Body of pancreas (tissue), 4 donors: ENCODE results near the gene TIMM10B. TPM values are rescaled to one million over a fixed set of nuclear protein-coding genes. Genes with fewer than 3 reads are reported as not detected.
"Not testable (repeated sequence)": the region's sequence is repeated elsewhere in the genome, so short reads cannot be mapped to it uniquely, and the experiment has no call there.

Experiments used
- ATAC-seq: fragments of 150-250 bp; one replicate; pipeline ENCODE4 v1.9.1; 2016
- DNase-seq, 4 donors: peaks; one replicate each; pipeline ENCODE4 v3.0.0-alpha.2; 2019
- H3K27ac ChIP-seq, 4 donors: fragments of 200-600 bp; sonication (generic); 1 replicate in 3 of 4; 2 replicates in 1 of 4; pipeline versions ENCODE4 v1.5.1 to v1.6.1; 2016 to 2019; ENCODE audit warnings: mild to moderate bottlenecking in 1 of 4, mixed read lengths in 1 of 4, moderate library complexity in 1 of 4
- H3K27me3 ChIP-seq, 2 donors: fragments of 200-600 bp; sonication (generic); one replicate each; pipeline ENCODE4 v1.6.0; 2016; ENCODE audit warnings: mild to moderate bottlenecking in 1 of 2
- H3K36me3 ChIP-seq, 2 donors: fragments of 200-600 bp; sonication (generic); replicated peaks in 1 of 2; 2 replicates each; pipeline ENCODE4 v1.5.1; 2016; ENCODE audit warnings: low read depth in 2 of 2; ENCODE audit not compliant: insufficient read depth in 1 of 2
- H3K4me1 ChIP-seq: fragments of 200-600 bp; sonication (generic); one replicate; pipeline ENCODE4 v1.6.0; 2016
- H3K4me3 ChIP-seq, 2 donors: fragments of 200-600 bp; sonication (generic); 1 replicate in 1 of 2; 2 replicates in 1 of 2; pipeline ENCODE4 v1.5.1; 2016 to 2019
- H3K9me3 ChIP-seq, 3 donors: fragments of 200-600 bp; sonication (generic); 1 replicate in 2 of 3; 2 replicates in 1 of 3; pipeline ENCODE4 v1.5.1; 2016
- POLR2A ChIP-seq, 3 donors: fragments of 450-650 bp; IDR thresholded peaks; one replicate each; pipeline ENCODE4 v1.6.1; 2016; ENCODE audit warnings: antibody characterized with exemption in 3 of 3, mild to moderate bottlenecking in 2 of 3
- whole genome bisulfite sequencing, 2 donors: methylation state at CpG; one replicate each; pipeline ENCODE4 v1.1.5; 2017; 5-methylcytosine and 5-hydroxymethylcytosine counted together
- intact Hi-C: fragments of 100-400 bp; cut with DNase I; formaldehyde crosslinking; loops from one replicate; pipeline ENCODE4 v1.15.1; 2023
- total RNA-seq, 2 donors: library from RNA; depleted of rRNA; stranded (reverse); fragments of >200 nt; gene quantifications; one replicate each; pipeline ENCODE4 v1.1.0, GENCODE V29; 2016
- TF ChIP-seq, protein P1 (sequence below), 7 experiments: fragments of 450-650 bp in 4 of 7; fragments of 200-600 bp in 3 of 7; sonication (generic) in 3 of 7; IDR thresholded peaks; one replicate each; pipeline ENCODE4 v1.5.1; 2016 to 2019; ENCODE audit warnings: antibody characterized with exemption in 7 of 7

TIMM10B gene
- total RNA-seq, 2 donors from 2014 or later: 17.1 to 22.3 TPM

DNA sequence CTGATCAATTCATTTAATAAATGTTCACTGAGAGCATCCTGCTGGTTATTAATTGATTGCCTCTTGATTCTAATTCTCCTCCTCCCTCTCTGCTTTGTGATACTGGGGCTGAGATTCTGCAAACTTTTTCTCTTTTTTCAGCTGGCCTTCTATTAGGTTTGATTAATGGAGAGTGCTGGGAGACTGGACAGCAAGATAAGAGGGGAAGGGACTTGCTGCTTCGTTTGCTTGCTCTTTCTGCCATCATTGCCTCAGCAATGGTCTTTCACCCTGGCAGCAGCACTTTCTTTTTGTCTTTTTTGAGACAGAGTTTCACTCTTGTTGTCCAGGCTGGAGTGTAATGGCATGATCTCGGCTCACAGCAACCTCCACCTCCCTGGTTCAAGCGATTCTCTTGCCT lies 22.9 kb downstream of the TIMM10B start:
- H3K4me1 ChIP-seq: no peaks in the 10 kb centered on the region
- H3K27me3 ChIP-seq: no peaks in the 10 kb centered on the region
- no peak overlapping the region for H3K27ac ChIP-seq
- intact Hi-C loops: loop anchor here (5.0 kb wide), 1 partner anchor 62 kb away; the partner anchor contains the start of gene HPX
- no peaks in the 10 kb centered on the region for H3K36me3 ChIP-seq
- no peak for TF ChIP-seq POLR2A (IDR thresholded peaks at IDR 0.05)
- TF ChIP-seq, protein P1, sequence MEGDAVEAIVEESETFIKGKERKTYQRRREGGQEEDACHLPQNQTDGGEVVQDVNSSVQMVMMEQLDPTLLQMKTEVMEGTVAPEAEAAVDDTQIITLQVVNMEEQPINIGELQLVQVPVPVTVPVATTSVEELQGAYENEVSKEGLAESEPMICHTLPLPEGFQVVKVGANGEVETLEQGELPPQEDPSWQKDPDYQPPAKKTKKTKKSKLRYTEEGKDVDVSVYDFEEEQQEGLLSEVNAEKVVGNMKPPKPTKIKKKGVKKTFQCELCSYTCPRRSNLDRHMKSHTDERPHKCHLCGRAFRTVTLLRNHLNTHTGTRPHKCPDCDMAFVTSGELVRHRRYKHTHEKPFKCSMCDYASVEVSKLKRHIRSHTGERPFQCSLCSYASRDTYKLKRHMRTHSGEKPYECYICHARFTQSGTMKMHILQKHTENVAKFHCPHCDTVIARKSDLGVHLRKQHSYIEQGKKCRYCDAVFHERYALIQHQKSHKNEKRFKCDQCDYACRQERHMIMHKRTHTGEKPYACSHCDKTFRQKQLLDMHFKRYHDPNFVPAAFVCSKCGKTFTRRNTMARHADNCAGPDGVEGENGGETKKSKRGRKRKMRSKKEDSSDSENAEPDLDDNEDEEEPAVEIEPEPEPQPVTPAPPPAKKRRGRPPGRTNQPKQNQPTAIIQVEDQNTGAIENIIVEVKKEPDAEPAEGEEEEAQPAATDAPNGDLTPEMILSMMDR (IDR thresholded peaks at IDR 0.05): no peak
- H3K4me3 ChIP-seq: no peak overlapping the region
- ATAC-seq (no peak), DNase-seq (no peak)
- H3K9me3 ChIP-seq: no peaks in the 10 kb centered on the region
- 67 to 80% methylated on average over 3 of the region's 3 CpGs for WGBS, 2 donors

DNA sequence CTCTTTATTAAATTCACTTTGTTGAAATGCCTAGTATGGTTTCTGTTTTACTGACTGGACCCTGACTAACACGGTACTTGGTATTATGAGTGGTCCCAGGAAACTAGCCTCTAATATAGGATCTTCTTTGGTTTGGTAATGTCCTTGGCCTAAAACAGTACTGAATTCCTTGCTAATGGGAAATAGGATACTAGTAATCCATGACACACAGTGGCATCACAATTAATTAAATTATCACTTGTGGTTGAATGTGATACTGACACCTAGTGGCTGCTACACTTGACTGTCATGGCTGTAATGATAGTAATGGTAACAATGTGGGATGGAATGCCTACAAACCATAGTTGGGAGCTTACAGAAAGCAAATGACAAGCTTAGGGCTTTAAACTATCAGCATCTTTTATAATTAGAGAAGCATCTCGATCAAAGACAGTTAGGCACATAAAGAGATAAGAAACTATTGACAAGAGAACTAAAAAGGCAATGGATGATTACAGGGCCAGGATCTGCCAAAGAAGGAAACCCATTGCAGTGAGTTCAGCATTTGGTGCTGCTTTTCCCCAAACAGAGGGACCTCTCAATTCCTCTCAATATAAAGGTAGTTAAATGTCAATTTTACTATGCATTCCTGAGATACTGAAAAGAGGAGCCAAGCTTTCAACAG lies 24.4 kb downstream of the TIMM10B start:
- no peak overlapping the region for H3K27ac ChIP-seq
- H3K36me3 ChIP-seq: no peaks in the 10 kb centered on the region
- TF ChIP-seq, protein P1 (IDR thresholded peaks at IDR 0.05): peak; percentile 55 to 80 (median 73)
- TF ChIP-seq POLR2A (IDR thresholded peaks at IDR 0.05): no peak
- no peaks in the 10 kb centered on the region for H3K9me3 ChIP-seq
- peak in 3 of 4 donors; percentile 15 to 38 (median 26) for DNase-seq
- H3K4me1 ChIP-seq: no peaks in the 10 kb centered on the region
- no peaks in the 10 kb centered on the region for H3K27me3 ChIP-seq
- ATAC-seq: no peak
- intact Hi-C loops: no loop called here
- H3K4me3 ChIP-seq: no peak overlapping the region
- 47 to 57% methylated on average over 2 of the region's 2 CpGs for WGBS, 2 donors

DNA sequence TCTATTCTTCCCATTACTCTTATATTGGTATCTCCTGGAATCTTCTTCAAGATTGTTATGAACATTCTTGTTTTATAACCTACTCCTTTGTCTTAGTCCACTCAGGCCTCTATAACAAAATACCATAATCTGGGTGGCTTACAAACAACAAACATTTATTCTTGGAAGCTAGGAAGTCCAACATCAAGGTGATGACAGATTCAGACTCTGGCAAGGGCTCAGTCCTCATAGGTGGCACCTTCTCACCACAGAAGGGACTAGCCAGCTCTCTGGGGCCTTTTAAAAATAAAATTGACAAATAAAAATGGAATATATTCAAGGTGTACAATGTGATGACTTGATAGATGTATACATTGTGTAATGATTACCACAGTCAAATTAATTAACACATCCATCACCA lies 35.6 kb downstream of the TIMM10B start:
- intact Hi-C loops: no loop called here
- TF ChIP-seq POLR2A (IDR thresholded peaks at IDR 0.05): no peak
- TF ChIP-seq, protein P1 (IDR thresholded peaks at IDR 0.05): no peak
- no peak overlapping the region for H3K4me3 ChIP-seq
- no peaks in the 10 kb centered on the region for H3K4me1 ChIP-seq
- H3K27ac ChIP-seq: no peak overlapping the region
- no peaks in the 10 kb centered on the region for H3K27me3 ChIP-seq
- no peak for ATAC-seq
- no peaks in the 10 kb centered on the region for H3K9me3 ChIP-seq
- no peak for DNase-seq
- no peaks in the 10 kb centered on the region for H3K36me3 ChIP-seq

DNA sequence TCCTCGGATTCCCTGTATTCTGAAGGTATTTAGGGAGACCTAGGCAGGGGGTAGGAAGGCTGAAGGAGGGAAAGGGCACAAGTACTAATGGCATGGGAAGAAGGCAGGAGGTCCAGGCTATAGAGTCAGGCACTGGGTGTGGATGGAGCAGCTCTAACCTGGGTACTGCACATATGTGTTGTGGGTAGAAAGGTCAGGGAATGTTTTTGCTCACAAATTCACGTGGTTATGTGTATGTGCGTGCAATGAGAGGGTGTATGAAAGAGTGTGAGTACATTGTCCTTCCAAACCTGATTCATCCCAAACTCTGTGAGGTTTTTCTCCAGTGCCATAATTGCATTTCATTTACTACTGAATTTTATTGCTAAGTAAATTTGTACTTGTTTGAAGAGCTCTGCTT lies 39.0 kb downstream of the TIMM10B start:
- H3K9me3 ChIP-seq: no peaks in the 10 kb centered on the region
- DNase-seq (no peak), ATAC-seq (no peak)
- no peaks in the 10 kb centered on the region for H3K4me1 ChIP-seq
- intact Hi-C loops: loop anchor here (10.0 kb wide), 1 partner anchor 185 kb away; no protein-coding TSS in a partner anchor
- no peaks in the 10 kb centered on the region for H3K36me3 ChIP-seq
- TF ChIP-seq, protein P1 (IDR thresholded peaks at IDR 0.05): no peak
- no peak for TF ChIP-seq POLR2A (IDR thresholded peaks at IDR 0.05)
- H3K4me3 ChIP-seq: no peak overlapping the region
- 78 to 96% methylated on average over 3 of the region's 3 CpGs for WGBS, 2 donors
- H3K27me3 ChIP-seq: no peaks in the 10 kb centered on the region
- H3K27ac ChIP-seq: no peak overlapping the region

DNA sequence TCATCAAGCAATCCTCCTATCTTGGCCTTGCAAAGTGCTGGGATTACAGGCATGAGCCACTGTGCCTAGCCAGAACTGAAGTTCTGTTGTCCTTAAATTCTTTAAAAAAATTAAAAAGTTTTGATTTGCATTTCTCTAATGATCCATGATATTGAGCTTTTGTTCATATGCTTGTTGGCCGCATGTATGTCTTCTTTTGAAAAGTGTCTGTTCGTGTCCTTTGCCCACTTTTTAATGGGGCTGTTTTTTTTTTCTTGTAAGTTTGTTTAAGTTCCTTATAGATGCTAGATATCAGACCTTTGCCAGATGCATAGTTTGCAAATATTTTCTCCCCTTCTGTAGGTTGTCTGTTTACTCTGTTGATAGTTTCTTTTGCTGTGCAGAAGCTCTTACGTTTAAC lies 40.6 kb downstream of the TIMM10B start:
- not testable (repeated sequence) for H3K36me3 ChIP-seq, DNase-seq, ATAC-seq, H3K27me3 ChIP-seq, H3K4me3 ChIP-seq, H3K9me3 ChIP-seq, H3K27ac ChIP-seq, H3K4me1 ChIP-seq
- 90 to 93% methylated on average over 3 of the region's 3 CpGs for WGBS, 2 donors
- intact Hi-C loops: loop anchor here (10.0 kb wide), 1 partner anchor 183 kb away; no protein-coding TSS in a partner anchor
